ENCODE measurements around the gene OXT. TPM values are rescaled to one million over a fixed set of nuclear protein-coding genes. Genes with fewer than 3 reads are reported as not detected.

OXT gene
- total and polyA plus RNA-seq, 2 of the 13 experiments (the other 11 are each of a cell fraction or from before 2014, with no cell fraction given) = not detected

DNA sequence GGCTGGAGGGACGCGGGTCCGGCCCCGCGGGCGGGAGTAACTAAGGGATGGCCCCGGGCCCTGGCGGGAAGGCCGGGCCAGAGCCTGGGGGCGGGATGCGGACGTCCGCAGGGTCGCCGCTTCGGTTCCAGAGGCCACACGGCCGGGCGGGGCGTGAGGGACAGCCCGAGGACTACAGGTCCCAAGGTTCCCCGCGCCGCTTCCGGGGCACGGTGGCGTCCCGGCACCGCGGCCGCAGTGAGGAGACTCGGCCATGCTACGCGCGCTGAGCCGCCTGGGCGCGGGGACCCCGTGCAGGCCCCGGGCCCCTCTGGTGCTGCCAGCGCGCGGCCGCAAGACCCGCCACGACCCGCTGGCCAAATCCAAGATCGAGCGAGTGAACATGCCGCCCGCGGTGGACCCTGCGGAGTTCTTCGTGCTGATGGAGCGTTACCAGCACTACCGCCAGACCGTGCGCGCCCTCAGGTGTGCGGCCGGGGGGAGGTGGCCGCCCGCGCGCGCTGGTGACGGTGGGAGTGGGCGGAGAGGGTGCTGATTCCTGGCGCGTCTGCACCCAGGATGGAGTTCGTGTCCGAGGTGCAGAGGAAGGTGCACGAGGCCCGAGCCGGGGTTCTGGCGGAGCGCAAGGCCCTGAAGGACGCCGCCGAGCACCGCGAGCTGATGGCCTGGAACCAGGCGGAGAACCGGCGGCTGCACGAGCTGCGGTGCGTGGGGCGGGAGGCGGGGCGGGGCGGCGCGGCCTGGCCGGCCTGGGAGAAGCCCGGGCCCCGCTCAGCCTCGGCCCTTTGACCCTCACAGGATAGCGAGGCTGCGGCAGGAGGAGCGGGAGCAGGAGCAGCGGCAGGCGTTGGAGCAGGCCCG, 25.4 kb upstream of the OXT start, which contains the start of gene MRPS26 (continued):
- TF ChIP-seq PHF5A (CRISPR knock-in tag; IDR thresholded peaks at IDR 0.05; ENCODE audit: low read depth, unreplicated experiment) (no peak), ISX (CRISPR knock-in tag; conservative IDR thresholded peaks at IDR 0.05) (0 out of 2 replicates have a peak, but pooled peaks have one; percentile 26), ZNF543 (CRISPR knock-in tag; IDR thresholded peaks at IDR 0.05) (peak; percentile 98; the same call in 1 of the 2 replicates), MED8 (CRISPR knock-in tag; IDR thresholded peaks at IDR 0.05; ENCODE audit: insufficient replicate concordance) (peak; percentile 4), CENPX (CRISPR knock-in tag; IDR thresholded peaks at IDR 0.05) (no peak), ATF1 (CRISPR knock-in tag; IDR thresholded peaks at IDR 0.05) (no peak), ZNF773 (CRISPR knock-in tag; IDR thresholded peaks at IDR 0.05; ENCODE audit: borderline replicate concordance) (no peak; the same call in 1 of the 2 replicates), ZC3H13 (CRISPR knock-in tag; IDR thresholded peaks at IDR 0.05) (peak; percentile 93), ZNF776 (CRISPR knock-in tag; IDR thresholded peaks at IDR 0.05) (peak; percentile 92; the same call in 1 of the 2 replicates), ZNF3 (CRISPR knock-in tag; IDR thresholded peaks at IDR 0.05) (no peak), ZNF253 (CRISPR knock-in tag; IDR thresholded peaks at IDR 0.05; ENCODE audit: borderline replicate concordance) (peak; percentile 28; the same call in 1 of the 2 replicates), ZC3H4 (CRISPR knock-in tag; IDR thresholded peaks at IDR 0.05; ENCODE audit: borderline replicate concordance) (no peak), ZMYM4 (CRISPR knock-in tag; IDR thresholded peaks at IDR 0.05) (peak; percentile 83), SMARCE1 (IDR thresholded peaks at IDR 0.05; ENCODE audit: borderline replicate concordance) (no peak)
- TF ChIP-seq, protein P1, sequence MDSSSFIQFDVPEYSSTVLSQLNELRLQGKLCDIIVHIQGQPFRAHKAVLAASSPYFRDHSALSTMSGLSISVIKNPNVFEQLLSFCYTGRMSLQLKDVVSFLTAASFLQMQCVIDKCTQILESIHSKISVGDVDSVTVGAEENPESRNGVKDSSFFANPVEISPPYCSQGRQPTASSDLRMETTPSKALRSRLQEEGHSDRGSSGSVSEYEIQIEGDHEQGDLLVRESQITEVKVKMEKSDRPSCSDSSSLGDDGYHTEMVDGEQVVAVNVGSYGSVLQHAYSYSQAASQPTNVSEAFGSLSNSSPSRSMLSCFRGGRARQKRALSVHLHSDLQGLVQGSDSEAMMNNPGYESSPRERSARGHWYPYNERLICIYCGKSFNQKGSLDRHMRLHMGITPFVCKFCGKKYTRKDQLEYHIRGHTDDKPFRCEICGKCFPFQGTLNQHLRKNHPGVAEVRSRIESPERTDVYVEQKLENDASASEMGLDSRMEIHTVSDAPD (CRISPR knock-in tag; IDR thresholded peaks at IDR 0.05) = peak; percentile 70
- TF ChIP-seq, protein P2, sequence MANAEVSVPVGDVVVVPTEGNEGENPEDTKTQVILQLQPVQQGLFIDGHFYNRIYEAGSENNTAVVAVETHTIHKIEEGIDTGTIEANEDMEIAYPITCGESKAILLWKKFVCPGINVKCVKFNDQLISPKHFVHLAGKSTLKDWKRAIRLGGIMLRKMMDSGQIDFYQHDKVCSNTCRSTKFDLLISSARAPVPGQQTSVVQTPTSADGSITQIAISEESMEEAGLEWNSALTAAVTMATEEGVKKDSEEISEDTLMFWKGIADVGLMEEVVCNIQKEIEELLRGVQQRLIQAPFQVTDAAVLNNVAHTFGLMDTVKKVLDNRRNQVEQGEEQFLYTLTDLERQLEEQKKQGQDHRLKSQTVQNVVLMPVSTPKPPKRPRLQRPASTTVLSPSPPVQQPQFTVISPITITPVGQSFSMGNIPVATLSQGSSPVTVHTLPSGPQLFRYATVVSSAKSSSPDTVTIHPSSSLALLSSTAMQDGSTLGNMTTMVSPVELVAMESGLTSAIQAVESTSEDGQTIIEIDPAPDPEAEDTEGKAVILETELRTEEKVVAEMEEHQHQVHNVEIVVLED (CRISPR knock-in tag; IDR thresholded peaks at IDR 0.05; ENCODE audit: borderline replicate concordance) = peak; percentile 97
- TF ChIP-seq, protein P3, sequence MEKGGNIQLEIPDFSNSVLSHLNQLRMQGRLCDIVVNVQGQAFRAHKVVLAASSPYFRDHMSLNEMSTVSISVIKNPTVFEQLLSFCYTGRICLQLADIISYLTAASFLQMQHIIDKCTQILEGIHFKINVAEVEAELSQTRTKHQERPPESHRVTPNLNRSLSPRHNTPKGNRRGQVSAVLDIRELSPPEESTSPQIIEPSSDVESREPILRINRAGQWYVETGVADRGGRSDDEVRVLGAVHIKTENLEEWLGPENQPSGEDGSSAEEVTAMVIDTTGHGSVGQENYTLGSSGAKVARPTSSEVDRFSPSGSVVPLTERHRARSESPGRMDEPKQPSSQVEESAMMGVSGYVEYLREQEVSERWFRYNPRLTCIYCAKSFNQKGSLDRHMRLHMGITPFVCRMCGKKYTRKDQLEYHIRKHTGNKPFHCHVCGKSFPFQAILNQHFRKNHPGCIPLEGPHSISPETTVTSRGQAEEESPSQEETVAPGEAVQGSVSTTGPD (CRISPR knock-in tag; IDR thresholded peaks at IDR 0.05) = no peak
- TF ChIP-seq, protein P4, sequence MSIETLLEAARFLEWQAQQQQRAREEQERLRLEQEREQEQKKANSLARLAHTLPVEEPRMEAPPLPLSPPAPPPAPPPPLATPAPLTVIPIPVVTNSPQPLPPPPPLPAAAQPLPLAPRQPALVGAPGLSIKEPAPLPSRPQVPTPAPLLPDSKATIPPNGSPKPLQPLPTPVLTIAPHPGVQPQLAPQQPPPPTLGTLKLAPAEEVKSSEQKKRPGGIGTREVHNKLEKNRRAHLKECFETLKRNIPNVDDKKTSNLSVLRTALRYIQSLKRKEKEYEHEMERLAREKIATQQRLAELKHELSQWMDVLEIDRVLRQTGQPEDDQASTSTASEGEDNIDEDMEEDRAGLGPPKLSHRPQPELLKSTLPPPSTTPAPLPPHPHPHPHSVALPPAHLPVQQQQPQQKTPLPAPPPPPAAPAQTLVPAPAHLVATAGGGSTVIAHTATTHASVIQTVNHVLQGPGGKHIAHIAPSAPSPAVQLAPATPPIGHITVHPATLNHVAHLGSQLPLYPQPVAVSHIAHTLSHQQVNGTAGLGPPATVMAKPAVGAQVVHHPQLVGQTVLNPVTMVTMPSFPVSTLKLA (IDR thresholded peaks at IDR 0.05) = peak; percentile 3; the same call in 1 of the 2 replicates
- TF ChIP-seq, protein P5, sequence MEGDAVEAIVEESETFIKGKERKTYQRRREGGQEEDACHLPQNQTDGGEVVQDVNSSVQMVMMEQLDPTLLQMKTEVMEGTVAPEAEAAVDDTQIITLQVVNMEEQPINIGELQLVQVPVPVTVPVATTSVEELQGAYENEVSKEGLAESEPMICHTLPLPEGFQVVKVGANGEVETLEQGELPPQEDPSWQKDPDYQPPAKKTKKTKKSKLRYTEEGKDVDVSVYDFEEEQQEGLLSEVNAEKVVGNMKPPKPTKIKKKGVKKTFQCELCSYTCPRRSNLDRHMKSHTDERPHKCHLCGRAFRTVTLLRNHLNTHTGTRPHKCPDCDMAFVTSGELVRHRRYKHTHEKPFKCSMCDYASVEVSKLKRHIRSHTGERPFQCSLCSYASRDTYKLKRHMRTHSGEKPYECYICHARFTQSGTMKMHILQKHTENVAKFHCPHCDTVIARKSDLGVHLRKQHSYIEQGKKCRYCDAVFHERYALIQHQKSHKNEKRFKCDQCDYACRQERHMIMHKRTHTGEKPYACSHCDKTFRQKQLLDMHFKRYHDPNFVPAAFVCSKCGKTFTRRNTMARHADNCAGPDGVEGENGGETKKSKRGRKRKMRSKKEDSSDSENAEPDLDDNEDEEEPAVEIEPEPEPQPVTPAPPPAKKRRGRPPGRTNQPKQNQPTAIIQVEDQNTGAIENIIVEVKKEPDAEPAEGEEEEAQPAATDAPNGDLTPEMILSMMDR (CRISPR knock-in tag; IDR thresholded peaks at IDR 0.05) = peak; percentile 57
- TF ChIP-seq, protein P6, sequence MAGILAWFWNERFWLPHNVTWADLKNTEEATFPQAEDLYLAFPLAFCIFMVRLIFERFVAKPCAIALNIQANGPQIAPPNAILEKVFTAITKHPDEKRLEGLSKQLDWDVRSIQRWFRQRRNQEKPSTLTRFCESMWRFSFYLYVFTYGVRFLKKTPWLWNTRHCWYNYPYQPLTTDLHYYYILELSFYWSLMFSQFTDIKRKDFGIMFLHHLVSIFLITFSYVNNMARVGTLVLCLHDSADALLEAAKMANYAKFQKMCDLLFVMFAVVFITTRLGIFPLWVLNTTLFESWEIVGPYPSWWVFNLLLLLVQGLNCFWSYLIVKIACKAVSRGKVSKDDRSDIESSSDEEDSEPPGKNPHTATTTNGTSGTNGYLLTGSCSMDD (CRISPR knock-in tag; IDR thresholded peaks at IDR 0.05) = no peak
